ENCODE measurements around the gene RNH1.

RNH1 gene

GRCh38 chr11:539971-540481 lies 33.0 kb upstream of the RNH1 start:
- no peak for TF ChIP-seq POLR2AphosphoS5 (IDR thresholded peaks at IDR 0.05; ENCODE audit: borderline replicate concordance, low read depth, low read length)
- no peak for TF ChIP-seq FOXP2 (optimal IDR thresholded peaks at IDR 0.05; ENCODE audit: control extremely low read depth, extremely low read length, insufficient read depth)
- TF ChIP-seq EZH2 (IDR thresholded peaks at IDR 0.05) = no peak
- Histone ChIP-seq H3K36me3 (ENCODE audit: insufficient read depth, low read length) (no peaks in the 10 kb centered on the region), H3K9ac (ENCODE audit: insufficient read length) (no peak overlapping the region), H3K27ac (no peak overlapping the region), H3K4me3 (no peak overlapping the region), H3K9me3 (ENCODE audit: low read depth, low read length) (no peaks in the 10 kb centered on the region)
- DNase-seq (ENCODE audit: low read depth, low spot score) = no peak

DNA sequence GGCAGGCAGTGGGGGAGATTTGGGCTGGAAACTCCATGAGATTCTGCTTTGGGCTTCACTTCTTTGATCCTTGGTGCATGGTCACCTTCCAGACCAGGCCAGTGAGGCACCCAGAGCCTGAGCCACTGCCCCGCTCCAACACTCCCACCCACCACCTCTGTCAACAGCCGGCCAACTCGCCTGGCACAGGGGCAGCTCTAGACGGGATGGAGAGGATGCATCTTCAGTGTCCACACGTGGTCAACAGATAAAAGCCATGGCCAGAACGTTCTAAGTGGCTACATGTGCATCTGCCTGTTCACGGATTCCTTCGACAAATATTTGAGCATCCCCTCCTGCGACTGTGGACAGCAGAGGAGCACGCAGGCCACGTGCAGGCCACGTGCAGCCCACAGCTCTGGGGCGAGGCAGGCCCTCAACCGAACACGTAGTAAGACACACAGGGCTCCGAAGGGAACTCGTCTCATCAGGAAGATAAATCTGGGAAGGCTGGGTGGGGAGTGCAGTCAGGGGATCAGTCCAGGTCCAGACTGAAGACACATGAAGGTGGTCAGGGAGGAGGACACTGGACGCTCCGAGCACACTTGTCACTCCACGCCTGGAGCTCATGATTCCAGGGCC lies 31.5 kb upstream of the RNH1 start:
- no peak for TF ChIP-seq EZH2 (IDR thresholded peaks at IDR 0.05)
- no peak for TF ChIP-seq POLR2AphosphoS5 (IDR thresholded peaks at IDR 0.05; ENCODE audit: borderline replicate concordance, low read depth, low read length)
- TF ChIP-seq FOXP2 (optimal IDR thresholded peaks at IDR 0.05; ENCODE audit: control extremely low read depth, extremely low read length, insufficient read depth) = no peak
- Histone ChIP-seq H3K9me3 (ENCODE audit: low read depth, low read length) (no peaks in the 10 kb centered on the region), H3K9ac (ENCODE audit: insufficient read length) (no peak overlapping the region), H3K27ac (no peak overlapping the region), H3K36me3 (ENCODE audit: insufficient read depth, low read length) (peaks cover 3% of the 10 kb centered on the region; the same call in 1 of the 2 replicates), H3K4me3 (no peak overlapping the region)
- DNase-seq (ENCODE audit: low read depth, low spot score) = no peak

GRCh38 chr11:537622-538430 lies 30.8 kb upstream of the RNH1 start:
- TF ChIP-seq POLR2AphosphoS5 (IDR thresholded peaks at IDR 0.05; ENCODE audit: borderline replicate concordance, low read depth, low read length) = no peak
- TF ChIP-seq FOXP2 (optimal IDR thresholded peaks at IDR 0.05; ENCODE audit: control extremely low read depth, extremely low read length, insufficient read depth) = no peak
- no peak for TF ChIP-seq EZH2 (IDR thresholded peaks at IDR 0.05)
- no peak overlapping the region for H3K9ac ChIP-seq (ENCODE audit: insufficient read length)

DNA sequence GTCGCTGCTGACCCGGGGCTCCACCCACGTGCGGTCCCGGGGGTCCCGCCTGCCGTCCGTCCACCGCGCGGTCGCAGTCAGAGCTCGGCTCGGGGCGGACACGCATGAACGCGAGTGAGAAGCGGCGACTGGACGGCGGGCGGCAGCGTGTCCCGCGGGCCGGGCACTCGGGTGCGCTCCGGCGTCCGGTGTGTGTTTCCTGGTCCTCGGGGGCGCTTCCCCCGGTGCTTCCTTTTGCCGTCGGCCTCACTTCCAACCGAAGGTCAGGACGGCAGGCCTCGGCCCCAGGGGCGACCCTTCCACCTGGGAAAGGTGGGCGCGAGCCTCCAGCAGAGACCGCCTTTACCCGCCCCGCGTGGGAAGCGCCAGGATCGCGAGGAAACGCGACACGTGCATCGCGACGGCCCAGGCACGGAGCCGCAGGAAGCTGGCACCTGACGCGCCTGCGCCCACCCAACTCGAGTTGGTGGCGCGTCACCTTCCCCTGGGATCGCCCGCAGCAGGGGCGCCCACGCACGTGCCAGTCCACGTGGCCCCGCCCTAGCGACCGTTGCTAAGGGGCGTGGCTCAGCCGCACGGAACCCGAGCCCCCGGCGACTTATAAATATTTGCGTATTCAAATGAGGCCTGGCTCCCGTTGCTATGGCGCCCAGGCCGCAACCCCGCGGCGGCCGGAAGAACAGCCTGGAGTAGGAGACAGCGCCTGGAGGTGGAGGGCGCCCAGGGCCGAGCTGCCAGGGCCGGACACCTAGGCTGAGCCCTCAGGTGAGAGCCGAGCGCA lies 30.0 kb upstream of the RNH1 start, which contains the start of gene LRRC56:
LRRC56 (plus strand) TSS at position 687 of the 781 bp plus-strand sequence. CDS start 3,158 bp downstream, outside the sequence.
- TF ChIP-seq FOXP2 (optimal IDR thresholded peaks at IDR 0.05; ENCODE audit: control extremely low read depth, extremely low read length, insufficient read depth) = no peak
- TF ChIP-seq POLR2AphosphoS5 (IDR thresholded peaks at IDR 0.05; ENCODE audit: borderline replicate concordance, low read depth, low read length) = peak; percentile 59; the same call in 1 of the 2 replicates
- DNase-seq (ENCODE audit: low read depth, low spot score) = peak; percentile 50
- peak within 1 kb of the TSS; percentile 89 for H3K4me3 ChIP-seq
- H3K9me3 ChIP-seq (ENCODE audit: low read depth, low read length) = no peaks in the 10 kb centered on the region
- peak within 1 kb of the TSS; percentile 86 for H3K27ac ChIP-seq
- no peak within 1 kb of the TSS for H3K9ac ChIP-seq (ENCODE audit: insufficient read length)
- peaks cover 13% of the 10 kb centered on the region; the same call in 1 of the 2 replicates for H3K36me3 ChIP-seq (ENCODE audit: insufficient read depth, low read length)

More at GRCh38 chr11:537622-538430, 30.8 kb upstream of the RNH1 start:
- peaks cover 8% of the 10 kb centered on the region; the same call in 1 of the 2 replicates for H3K36me3 ChIP-seq (ENCODE audit: insufficient read depth, low read length)
- H3K9me3 ChIP-seq (ENCODE audit: low read depth, low read length) = no peaks in the 10 kb centered on the region
- no peak for DNase-seq (ENCODE audit: low read depth, low spot score)
- H3K27ac ChIP-seq = peak overlapping the region; percentile 42
- peak overlapping the region; percentile 76 for H3K4me3 ChIP-seq

DNA sequence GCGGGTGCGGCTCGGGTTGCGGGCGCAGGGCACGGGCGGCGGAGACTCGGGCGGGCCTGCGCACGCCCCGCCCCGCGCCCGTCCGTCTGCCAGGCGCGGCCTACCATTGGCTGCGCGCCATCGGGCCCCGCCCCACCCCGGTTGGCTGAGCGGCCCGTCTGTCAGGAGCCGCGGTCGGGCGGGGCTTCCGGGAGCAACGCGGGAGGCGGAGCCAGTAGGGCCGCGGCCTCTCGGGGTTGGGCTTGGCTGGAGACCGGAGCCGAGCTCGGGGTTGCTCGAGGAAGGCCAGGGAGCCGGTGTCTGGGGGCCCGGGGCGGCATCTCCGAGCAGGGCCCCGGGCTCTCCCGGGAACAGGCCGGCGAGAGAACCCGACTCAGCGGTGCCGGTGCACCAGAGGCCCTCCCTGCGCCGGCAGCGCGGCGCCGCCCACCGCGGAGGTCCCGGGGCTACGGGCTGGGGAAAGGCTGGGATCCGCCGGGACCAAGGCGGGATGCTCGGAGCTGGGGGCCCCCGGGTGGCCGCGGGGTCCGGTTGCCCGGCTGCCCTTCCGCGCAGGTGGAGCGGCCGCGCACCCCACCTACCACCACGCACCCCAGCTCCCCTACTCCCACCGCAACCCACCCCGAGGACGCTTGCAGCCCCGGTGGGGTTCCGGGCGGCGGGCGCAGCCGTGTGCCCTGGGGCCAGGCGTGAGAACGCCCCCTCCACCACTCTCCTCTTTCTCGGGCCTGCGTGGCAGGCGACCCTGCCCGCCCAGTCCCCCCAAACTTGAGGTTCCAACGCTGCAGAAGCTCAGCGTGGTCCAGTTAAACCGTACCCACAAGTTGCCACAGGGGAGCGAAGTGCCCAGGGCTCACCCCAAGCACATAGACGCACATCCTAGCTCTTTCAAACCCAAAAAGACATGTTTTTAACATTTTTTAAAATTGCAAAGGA lies 28.7 kb upstream of the RNH1 start, which contains the start of gene HRAS:
HRAS (minus strand) TSS at position 58 of the 936 bp plus-strand sequence.
- peak within 1 kb of the TSS; percentile 86 for H3K27ac ChIP-seq
- peaks cover 16% of the 10 kb centered on the region; the same call in 1 of the 2 replicates for H3K36me3 ChIP-seq (ENCODE audit: insufficient read depth, low read length)
- peak; percentile 37 for DNase-seq (ENCODE audit: low read depth, low spot score)
- no peak for TF ChIP-seq FOXP2 (optimal IDR thresholded peaks at IDR 0.05; ENCODE audit: control extremely low read depth, extremely low read length, insufficient read depth)
- no peak for TF ChIP-seq EZH2 (IDR thresholded peaks at IDR 0.05)
- TF ChIP-seq POLR2AphosphoS5 (IDR thresholded peaks at IDR 0.05; ENCODE audit: borderline replicate concordance, low read depth, low read length) = peak; percentile 91
- H3K9ac ChIP-seq (ENCODE audit: insufficient read length) = peak within 1 kb of the TSS; percentile 80
- H3K9me3 ChIP-seq (ENCODE audit: low read depth, low read length) = no peaks in the 10 kb centered on the region
- peak within 1 kb of the TSS; percentile 89 for H3K4me3 ChIP-seq

DNA sequence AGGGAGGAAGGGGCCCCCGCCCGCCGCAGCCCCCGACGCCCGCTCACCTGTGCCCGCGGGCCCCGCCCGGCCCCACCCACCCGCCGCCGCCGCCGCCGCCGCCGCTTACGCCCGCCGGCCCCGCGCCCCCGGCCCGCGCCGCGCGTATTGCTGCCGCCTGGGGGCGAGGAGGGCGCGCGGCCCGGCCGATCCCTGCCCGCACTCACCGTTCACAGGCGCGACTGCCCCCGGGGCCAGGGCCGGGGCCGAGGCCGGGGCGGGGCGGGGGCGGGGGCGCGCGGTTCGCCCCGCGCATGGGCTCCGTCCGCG lies 28.1 kb upstream of the RNH1 start:
- Histone ChIP-seq H3K36me3 (ENCODE audit: insufficient read depth, low read length) (peaks cover 16% of the 10 kb centered on the region; the same call in 1 of the 2 replicates), H3K9ac (ENCODE audit: insufficient read length) (peak overlapping the region; percentile 80), H3K9me3 (ENCODE audit: low read depth, low read length) (no peaks in the 10 kb centered on the region), H3K4me3 (peak overlapping the region; percentile 81), H3K27ac (no peak overlapping the region)
- TF ChIP-seq EZH2 (IDR thresholded peaks at IDR 0.05) (no peak), POLR2AphosphoS5 (IDR thresholded peaks at IDR 0.05; ENCODE audit: borderline replicate concordance, low read depth, low read length) (no peak), FOXP2 (optimal IDR thresholded peaks at IDR 0.05; ENCODE audit: control extremely low read depth, extremely low read length, insufficient read depth) (no peak)
- DNase-seq (ENCODE audit: low read depth, low spot score) = no peak

Measured in SK-N-MC (cell line).